Lung (tissue), 12 donors: ENCODE data around the gene MOGAT1. TPM values are rescaled to one million over a fixed set of nuclear protein-coding genes. Genes with fewer than 3 reads are reported as not detected.
"Not testable (repeated sequence)": the region's sequence is repeated elsewhere in the genome, so short reads cannot be mapped to it uniquely, and the experiment has no call there.

Experiments
- ATAC-seq: fragments of 200-7000 bp; cut with Tn5 transposase; one replicate; pipeline ENCODE4 v1.9.1; 2020; ENCODE audit warnings: moderate number of reproducible peaks; ENCODE audit not compliant: insufficient read depth, low FRiP score
- DNase-seq, 3 donors: peaks; one replicate each; pipeline ENCODE4 v3.0.0-alpha.2; 2013 to 2017
- H3K27ac ChIP-seq, 2 donors: one replicate each; pipeline ENCODE4 v1.5.1; 2013; ENCODE audit warnings: mild to moderate bottlenecking in 2 of 2, moderate library complexity in 2 of 2, control low read depth in 1 of 2, inconsistent platforms in 1 of 2, low read depth in 1 of 2, low read length in 1 of 2
- H3K27me3 ChIP-seq, 3 donors: one replicate each; pipeline ENCODE4 v1.5.1; 2013; ENCODE audit warnings: low read length in 2 of 3; ENCODE audit not compliant: control insufficient read depth in 3 of 3, insufficient read depth in 3 of 3
- H3K36me3 ChIP-seq, 4 donors: one replicate each; pipeline ENCODE4 v1.5.1; 2013; ENCODE audit warnings: low read length in 4 of 4, mild to moderate bottlenecking in 1 of 4, moderate library complexity in 1 of 4; ENCODE audit not compliant: control insufficient read depth in 4 of 4, insufficient read depth in 4 of 4
- H3K4me1 ChIP-seq, 5 donors: one replicate each; pipeline ENCODE4 v1.5.1; 2013; ENCODE audit warnings: low read length in 5 of 5, mild to moderate bottlenecking in 2 of 5, moderate library complexity in 1 of 5; ENCODE audit not compliant: control insufficient read depth in 5 of 5, insufficient read depth in 5 of 5
- H3K4me3 ChIP-seq: one replicate; pipeline ENCODE4 v1.5.1; 2013; ENCODE audit warnings: mild to moderate bottlenecking, control low read depth, moderate library complexity
- H3K9ac ChIP-seq, 2 donors: one replicate each; pipeline ENCODE4 v1.5.1; 2013; ENCODE audit warnings: low read length in 2 of 2, control low read depth in 1 of 2; ENCODE audit not compliant: insufficient read depth in 1 of 2
- H3K9me3 ChIP-seq, 4 donors: one replicate each; pipeline ENCODE4 v1.5.1; 2013; ENCODE audit warnings: low read length in 3 of 4, mild to moderate bottlenecking in 1 of 4, moderate library complexity in 1 of 4; ENCODE audit not compliant: control insufficient read depth in 4 of 4, insufficient read depth in 3 of 4
- CTCF ChIP-seq: IDR thresholded peaks from 2 replicates; pipeline ENCODE4 v1.5.1; 2012; ENCODE audit warnings: mild to moderate bottlenecking; ENCODE audit errors: control extremely low read depth, extremely low read depth
- WGBS, 2 donors: extraction: QIAGEN DNeasy Blood & Tissue Kit; methylation state at CpG; one replicate each; pipeline ENCODE4 v1.1.7; 2013; 5-methylcytosine and 5-hydroxymethylcytosine counted together
- polyA plus RNA-seq, 2 donors: library from polyadenylated mRNA; stranded (reverse); fragments of 200-250 nt; gene quantifications; one replicate each; pipeline ENCODE4 v1.2.1, GENCODE V29; 2013
- total RNA-seq, 2 donors: library from RNA; depleted of rRNA in 1 of 2; stranded (reverse); fragments of >200 nt in 1 of 2; gene quantifications; one replicate each; pipeline ENCODE4 v1.2.1, GENCODE V29; 2014 to 2021
- donor health status: control.
- donor health status: control.
- donor health status: Bipolar disorder and iron deficiency.
- donor health status: healthy.
- donor health status: DM: yes; HTN: yes; CAD: no.

MOGAT1 gene
- total and polyA plus RNA-seq, 4 donors = 0.08 to 1.7 (median 0.18) TPM; not detected in 1

GRCh38 chr2:222715742-222716141 is 44.3 kb downstream of the MOGAT1 start:
- Histone ChIP-seq H3K4me1 (peaks cover 0 to 20% (median 7%) of the 10 kb centered on the region in 5 donors), H3K36me3 (no peaks in the 10 kb centered on the region), H3K9ac (no peak overlapping the region), H3K4me3 (no peak overlapping the region), H3K9me3 (no peaks in the 10 kb centered on the region), H3K27ac (no peak overlapping the region), H3K27me3 (no peaks in the 10 kb centered on the region)
- 42 to 72% methylated on average over 9 of the region's 9 CpGs for WGBS, 2 donors
- no peak for TF ChIP-seq CTCF
- DNase-seq (no peak), ATAC-seq (no peak)

GRCh38 chr2:222719787-222720186 is 48.3 kb downstream of the MOGAT1 start:
- H3K27me3 ChIP-seq, DNase-seq, H3K4me3 ChIP-seq, H3K9ac ChIP-seq, H3K9me3 ChIP-seq, H3K27ac ChIP-seq, ATAC-seq, H3K36me3 ChIP-seq, H3K4me1 ChIP-seq: not testable (repeated sequence)
- 93 to 95% methylated on average over 1 of the region's 1 CpG for WGBS, 2 donors

- not testable (repeated sequence) for H3K36me3 ChIP-seq, H3K9me3 ChIP-seq, H3K4me1 ChIP-seq, H3K4me3 ChIP-seq, ATAC-seq, H3K27ac ChIP-seq, DNase-seq, H3K9ac ChIP-seq, H3K27me3 ChIP-seq
- 95 to 96% methylated on average over 2 of the region's 2 CpGs for WGBS, 2 donors
These were observed 50.1 kb downstream of the MOGAT1 start for GRCh38 chr2:222721597-222721996.

GRCh38 chr2:222722327-222722946 is 51.0 kb downstream of the MOGAT1 start:
- no peak for TF ChIP-seq CTCF
- H3K9me3 ChIP-seq = no peaks in the 10 kb centered on the region
- H3K27ac ChIP-seq = no peak overlapping the region
- no peaks in the 10 kb centered on the region for H3K27me3 ChIP-seq
- ATAC-seq (no peak), DNase-seq (no peak)
- no peak overlapping the region for H3K9ac ChIP-seq
- 60 to 73% methylated on average over 2 of the region's 2 CpGs for WGBS, 2 donors
- H3K36me3 ChIP-seq = no peaks in the 10 kb centered on the region
- H3K4me3 ChIP-seq = no peak overlapping the region
- no peaks in the 10 kb centered on the region for H3K4me1 ChIP-seq
